CD4-positive, alpha-beta memory T cell (primary cell): ENCODE measurements around the gene IL23R. TPM values are rescaled to one million over a fixed set of nuclear protein-coding genes. Genes with fewer than 3 reads are reported as not detected.
A peak's percentile ranks its signal among the peaks of the same experiment; 100 is the strongest.

Experiments
- CTCF ChIA-PET: fragments of 350-600 bp; sonication (Branson Sonifier 250); formaldehyde crosslinking; loops from one replicate; lab custom pipeline; 2021; ENCODE audit warnings: inconsistent platforms; ENCODE audit not compliant: partially characterized antibody; lab: Charles Lee
- POLR2A ChIA-PET: fragments of 350-600 bp; sonication (Branson Sonifier 250); formaldehyde crosslinking; loops from one replicate; lab custom pipeline; 2021; ENCODE audit not compliant: partially characterized antibody; lab: Charles Lee
- DNase-seq, 5 donors: peaks; one replicate each; pipeline versions ENCODE4 v3.0.0 to v3.0.0-alpha.2; 2020 to 2022; ENCODE audit warnings: mixed read lengths in 1 of 5
- H3K27ac ChIP-seq: one replicate; pipeline ENCODE4 v1.7.0; 2013; ENCODE audit warnings: low read depth, low read length
- H3K27me3 ChIP-seq: 2 replicates; pipeline ENCODE4 v1.7.0; 2013; ENCODE audit warnings: mild to moderate bottlenecking, low read length, moderate library complexity; ENCODE audit not compliant: insufficient read depth
- H3K36me3 ChIP-seq: 2 replicates; pipeline ENCODE4 v1.7.0; 2013; ENCODE audit warnings: mild to moderate bottlenecking, low read length, moderate library complexity; ENCODE audit not compliant: insufficient read depth
- H3K4me1 ChIP-seq: 2 replicates; pipeline ENCODE4 v1.7.0; 2013; ENCODE audit warnings: mild to moderate bottlenecking, low read length, moderate library complexity; ENCODE audit not compliant: insufficient read depth
- H3K4me3 ChIP-seq, 2 donors: one replicate each; pipeline ENCODE4 v1.7.0; 2013; ENCODE audit warnings: low read length in 2 of 2, mild to moderate bottlenecking in 1 of 2
- H3K9me3 ChIP-seq, 2 donors: one replicate each; pipeline ENCODE4 v1.7.0; 2013; ENCODE audit warnings: low read length in 2 of 2, control low read depth in 1 of 2; ENCODE audit not compliant: control insufficient read depth in 1 of 2
- H3K27ac Mint-ChIP-seq, 7 donors: one replicate each; pipeline ENCODE4 v1.8.0; 2020 to 2021; ENCODE audit warnings: mixed read lengths in 7 of 7, mild to moderate bottlenecking in 6 of 7, inconsistent platforms in 3 of 7, moderate library complexity in 3 of 7
- H3K27me3 Mint-ChIP-seq, 2 donors: one replicate each; pipeline ENCODE4 v1.8.0; 2020 to 2021; ENCODE audit warnings: mixed read lengths in 2 of 2
- H3K36me3 Mint-ChIP-seq, 2 donors: one replicate each; pipeline ENCODE4 v1.8.0; 2020 to 2021; ENCODE audit warnings: mixed read lengths in 2 of 2, inconsistent platforms in 1 of 2, mild to moderate bottlenecking in 1 of 2
- H3K4me1 Mint-ChIP-seq, 4 donors: one replicate each; pipeline ENCODE4 v1.8.0; 2020 to 2021; ENCODE audit warnings: mixed read lengths in 4 of 4, mild to moderate bottlenecking in 1 of 4
- H3K4me3 Mint-ChIP-seq, 8 donors: one replicate each; pipeline ENCODE4 v1.8.0; 2020 to 2021; ENCODE audit warnings: mixed read lengths in 8 of 8, mild to moderate bottlenecking in 7 of 8, moderate library complexity in 6 of 8, inconsistent platforms in 3 of 8
- H3K9me3 Mint-ChIP-seq, 8 donors: one replicate each; pipeline ENCODE4 v1.8.0; 2020 to 2021; ENCODE audit warnings: mixed read lengths in 8 of 8, mild to moderate bottlenecking in 5 of 8, inconsistent platforms in 3 of 8, moderate library complexity in 1 of 8
- intact Hi-C: fragments of 100-400 bp; cut with micrococcal nuclease; formaldehyde crosslinking; loops from one replicate; pipeline ENCODE4 v1.15.1; 2023
- polyA plus RNA-seq, 2 donors: library from polyadenylated mRNA; unstranded; fragments of 300-500 nt; fragmentation: Illumina TruSeq; gene quantifications; one replicate each; pipeline ENCODE4 v1.2.3, GENCODE V29; 2021
- total RNA-seq, 2 experiments: library from RNA; stranded (reverse); gene quantifications; one replicate each; pipeline ENCODE4 v1.2.3, GENCODE V29; 2021

IL23R gene
- total and polyA plus RNA-seq, 4 experiments from 2014 or later: 0.47 to 2.6 (median 1.5) TPM

DNA sequence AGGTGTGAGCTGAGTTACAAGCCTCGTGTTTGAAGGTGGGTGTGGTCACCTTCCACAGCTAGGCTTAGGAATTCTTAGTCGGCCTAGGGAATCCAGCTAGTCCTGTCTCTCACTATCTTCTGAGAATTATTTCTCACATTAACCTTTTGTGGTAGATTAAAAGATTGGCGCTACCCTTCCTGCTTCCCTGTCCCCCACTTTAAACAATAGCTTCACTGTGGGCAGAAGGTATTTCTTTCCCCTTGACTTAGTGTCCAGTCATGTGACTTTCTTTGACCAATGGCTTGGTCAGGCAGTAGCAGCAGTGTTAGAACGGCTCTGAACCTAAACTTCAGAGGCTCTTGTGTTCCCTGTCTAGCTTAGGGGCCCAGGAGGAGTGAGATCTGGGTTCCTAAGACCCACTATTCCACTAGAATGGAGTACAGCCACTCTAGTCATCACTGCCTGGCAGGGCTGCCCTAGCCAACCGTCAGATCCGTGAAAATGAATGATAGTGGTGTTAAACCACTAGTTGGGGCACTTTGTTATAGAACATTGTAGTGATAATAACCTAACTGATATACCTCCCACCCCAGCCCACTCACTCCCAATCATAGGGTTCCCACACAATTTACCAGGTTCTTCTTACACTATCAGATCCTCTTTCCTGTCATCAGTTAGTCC lies 17.6 kb upstream of the IL23R start:
- peak overlapping the region in 2 of 8 donors; percentile 23 to 39 for H3K4me3 Mint-ChIP-seq
- peaks cover 1 to 2% of the 10 kb centered on the region in 2 donors for H3K27me3 Mint-ChIP-seq
- Histone ChIP-seq H3K27me3 (no peaks in the 10 kb centered on the region), H3K36me3 (no peaks in the 10 kb centered on the region), H3K4me1 (peaks cover 18% of the 10 kb centered on the region), H3K9me3 (no peaks in the 10 kb centered on the region), H3K27ac (no peak overlapping the region), H3K4me3 (no peak overlapping the region)
- no peaks in the 10 kb centered on the region for H3K9me3 Mint-ChIP-seq
- DNase-seq: no peak
- intact Hi-C loops: loop anchor here (1.0 to 10.0 kb wide), 5 partner anchors 92 to 383 kb away; no protein-coding TSS in a partner anchor
- H3K36me3 Mint-ChIP-seq: no peaks in the 10 kb centered on the region
- H3K4me1 Mint-ChIP-seq: peaks cover 20 to 44% (median 28%) of the 10 kb centered on the region in 4 donors
- POLR2A ChIA-PET: interaction anchor here (1.3 to 3.0 kb wide), 3 partner anchors 23 to 384 kb away, joined by 3 to 14 read pairs (median 4); partner anchors contain the start of gene SLC35D1
- CTCF ChIA-PET: interaction anchor here (0.7 to 7.8 kb wide), 33 partner anchors 8 to 423 kb away, joined by 3 to 212 read pairs (median 6); no protein-coding TSS in a partner anchor
- peak overlapping the region in 2 of 7 donors; percentile 14 to 71 for H3K27ac Mint-ChIP-seq

DNA sequence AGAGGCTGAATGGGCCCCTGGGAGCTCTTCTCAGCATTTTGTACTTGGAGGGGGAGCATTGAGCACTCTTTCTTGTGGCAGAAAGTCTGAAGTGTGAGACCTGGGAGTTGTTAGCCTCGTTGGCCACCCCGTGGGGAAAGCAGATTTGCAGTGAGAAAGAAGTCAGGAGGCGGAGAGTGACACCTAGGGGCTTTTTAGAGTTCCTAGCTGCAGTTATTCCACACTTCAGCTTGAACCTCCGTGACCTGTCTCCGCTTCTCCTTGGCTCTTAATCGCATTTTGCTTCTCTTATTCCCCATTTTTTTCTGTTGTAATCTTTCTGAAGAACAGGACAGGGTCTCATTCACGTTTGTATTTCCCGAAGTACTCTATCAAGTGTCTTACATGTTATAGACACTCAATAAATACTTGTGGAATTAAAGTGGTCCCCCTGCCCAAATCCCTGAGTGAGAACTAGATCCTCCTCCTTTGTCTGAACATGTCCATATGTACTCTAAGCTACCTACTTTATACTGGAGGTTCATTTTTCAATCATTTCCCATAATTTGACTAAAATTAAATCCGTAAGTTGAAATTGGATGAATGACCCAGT lies 17.0 kb upstream of the IL23R start:
- POLR2A ChIA-PET: interaction anchor here (1.1 to 3.0 kb wide), 4 partner anchors 22 to 384 kb away, joined by 3 to 14 read pairs (median 4); partner anchors contain the start of gene SLC35D1
- Histone ChIP-seq H3K27ac (no peak overlapping the region), H3K4me3 (no peak overlapping the region), H3K36me3 (no peaks in the 10 kb centered on the region), H3K9me3 (no peaks in the 10 kb centered on the region), H3K4me1 (peaks cover 18% of the 10 kb centered on the region), H3K27me3 (no peaks in the 10 kb centered on the region)
- no peaks in the 10 kb centered on the region for H3K36me3 Mint-ChIP-seq
- H3K27ac Mint-ChIP-seq: peak overlapping the region in 1 of 7 donors; percentile 14
- H3K9me3 Mint-ChIP-seq: no peaks in the 10 kb centered on the region
- peaks cover 1 to 2% of the 10 kb centered on the region in 2 donors for H3K27me3 Mint-ChIP-seq
- CTCF ChIA-PET: interaction anchor here (0.7 to 7.8 kb wide), 33 partner anchors 8 to 424 kb away, joined by 3 to 212 read pairs (median 6); no protein-coding TSS in a partner anchor
- DNase-seq: peak; percentile 43 to 62 (median 56)
- peaks cover 17 to 38% (median 23%) of the 10 kb centered on the region in 4 donors for H3K4me1 Mint-ChIP-seq
- H3K4me3 Mint-ChIP-seq: peak overlapping the region in 1 of 8 donors; percentile 23
- intact Hi-C loops: loop anchor here (1.0 to 10.0 kb wide), 5 partner anchors 92 to 384 kb away; no protein-coding TSS in a partner anchor

DNA sequence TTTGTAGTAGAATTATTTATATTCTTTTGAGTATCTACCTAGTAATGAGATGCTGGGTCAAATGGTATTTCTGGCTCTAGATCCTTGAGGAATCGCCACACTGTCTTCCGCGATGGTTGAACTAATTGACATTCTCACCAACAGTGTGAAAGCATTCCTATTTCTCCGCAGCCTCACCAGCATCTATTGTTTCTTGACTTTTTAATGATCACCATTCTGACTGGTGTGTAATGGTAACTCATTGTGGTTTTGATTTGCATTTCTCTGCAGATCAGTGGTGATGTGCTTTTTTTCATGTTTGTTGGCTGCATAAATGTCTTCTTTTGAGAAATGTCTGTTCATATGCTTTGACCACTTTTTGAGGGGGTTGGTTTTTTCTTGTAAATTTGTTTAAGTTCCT lies 15.3 kb upstream of the IL23R start:
- intact Hi-C loops: no loop called here
- DNase-seq: no peak
- peaks cover 16% of the 10 kb centered on the region for H3K4me1 ChIP-seq
- no peaks in the 10 kb centered on the region for H3K27me3 ChIP-seq
- no peaks in the 10 kb centered on the region for H3K36me3 Mint-ChIP-seq
- H3K4me3 Mint-ChIP-seq: no peak overlapping the region
- ChIA-PET POLR2A (no interaction called here), CTCF (interaction anchor here (3.3 to 7.8 kb wide), 6 partner anchors 12 to 385 kb away, joined by 12 to 212 read pairs (median 34); no protein-coding TSS in a partner anchor)
- H3K4me1 Mint-ChIP-seq: peaks cover 13 to 26% (median 17%) of the 10 kb centered on the region in 4 donors
- H3K36me3 ChIP-seq: no peaks in the 10 kb centered on the region
- H3K9me3 Mint-ChIP-seq: peaks cover 0 to 2% (median 0%) of the 10 kb centered on the region in 8 donors
- no peaks in the 10 kb centered on the region for H3K9me3 ChIP-seq
- peaks cover 2 to 3% of the 10 kb centered on the region in 2 donors for H3K27me3 Mint-ChIP-seq
- H3K27ac ChIP-seq: no peak overlapping the region
- H3K4me3 ChIP-seq: no peak overlapping the region
- H3K27ac Mint-ChIP-seq: no peak overlapping the region

DNA sequence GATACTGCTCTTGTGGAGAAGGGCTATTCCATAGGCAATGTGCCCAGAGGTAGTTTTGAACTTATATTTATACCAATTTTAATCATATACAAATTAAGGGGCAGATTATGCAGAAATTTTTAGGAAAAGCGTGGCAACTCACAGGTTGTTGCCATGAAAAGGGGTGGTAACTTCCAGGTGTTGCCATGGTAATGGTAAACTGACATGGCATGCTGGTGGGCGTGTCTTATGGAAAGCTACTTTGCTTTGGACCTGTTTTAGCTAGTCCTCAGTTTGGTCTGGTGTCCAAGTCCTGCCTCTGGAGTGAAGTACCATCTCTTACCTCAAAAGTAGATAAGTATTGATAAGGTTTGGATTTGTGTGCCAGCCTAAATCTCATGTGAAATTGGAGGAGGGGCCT lies 7.9 kb upstream of the IL23R start:
- Histone ChIP-seq H3K36me3 (no peaks in the 10 kb centered on the region), H3K27me3 (no peaks in the 10 kb centered on the region), H3K27ac (no peak overlapping the region), H3K4me1 (no peaks in the 10 kb centered on the region), H3K9me3 (no peaks in the 10 kb centered on the region), H3K4me3 (no peak overlapping the region)
- H3K27me3 Mint-ChIP-seq: peaks cover 6 to 7% of the 10 kb centered on the region in 2 donors
- no peaks in the 10 kb centered on the region for H3K36me3 Mint-ChIP-seq
- ChIA-PET POLR2A (no interaction called here), CTCF (interaction anchor here (1.2 kb wide), 1 partner anchor 393 kb away, joined by 3 read pairs; no protein-coding TSS in a partner anchor)
- no peak overlapping the region for H3K27ac Mint-ChIP-seq
- no peak for DNase-seq
- intact Hi-C loops: no loop called here
- peaks cover 0 to 2% (median 0%) of the 10 kb centered on the region in 8 donors for H3K9me3 Mint-ChIP-seq
- H3K4me1 Mint-ChIP-seq: peaks cover 6 to 11% (median 9%) of the 10 kb centered on the region in 4 donors
- H3K4me3 Mint-ChIP-seq: no peak overlapping the region

DNA sequence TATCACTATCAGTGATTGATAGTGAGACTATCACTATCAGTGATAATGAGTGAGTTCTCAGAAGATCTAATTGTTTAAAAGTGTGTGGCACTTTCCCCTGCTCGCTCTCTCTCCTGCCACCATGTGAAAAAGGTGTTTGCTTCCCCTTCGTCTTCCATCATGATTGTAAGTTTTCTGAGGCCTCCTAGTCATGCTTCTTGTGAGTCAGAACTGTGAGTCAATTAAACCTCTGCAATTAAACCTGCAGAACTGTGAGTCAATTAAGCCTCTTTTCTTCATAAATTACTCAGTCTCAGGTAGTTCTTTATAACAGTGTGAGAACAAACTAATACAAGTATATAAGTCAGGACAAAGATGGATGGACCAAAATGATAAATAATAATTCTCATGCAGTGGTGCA lies 7.0 kb upstream of the IL23R start:
- H3K4me1 Mint-ChIP-seq: peaks cover 6 to 18% (median 9%) of the 10 kb centered on the region in 4 donors
- ChIA-PET POLR2A (no interaction called here), CTCF (interaction anchor here (2.6 kb wide), 1 partner anchor 56 kb away, joined by 10 read pairs; no protein-coding TSS in a partner anchor)
- H3K9me3 Mint-ChIP-seq: peaks cover 0 to 2% (median 0%) of the 10 kb centered on the region in 8 donors
- H3K36me3 ChIP-seq: no peaks in the 10 kb centered on the region
- intact Hi-C loops: no loop called here
- no peaks in the 10 kb centered on the region for H3K27me3 ChIP-seq
- no peak overlapping the region for H3K4me3 ChIP-seq
- H3K4me1 ChIP-seq: no peaks in the 10 kb centered on the region
- peaks cover 5 to 7% of the 10 kb centered on the region in 2 donors for H3K27me3 Mint-ChIP-seq
- H3K36me3 Mint-ChIP-seq: no peaks in the 10 kb centered on the region
- no peak overlapping the region for H3K4me3 Mint-ChIP-seq
- no peak overlapping the region for H3K27ac Mint-ChIP-seq
- no peak overlapping the region for H3K27ac ChIP-seq
- no peaks in the 10 kb centered on the region for H3K9me3 ChIP-seq
- no peak for DNase-seq

DNA sequence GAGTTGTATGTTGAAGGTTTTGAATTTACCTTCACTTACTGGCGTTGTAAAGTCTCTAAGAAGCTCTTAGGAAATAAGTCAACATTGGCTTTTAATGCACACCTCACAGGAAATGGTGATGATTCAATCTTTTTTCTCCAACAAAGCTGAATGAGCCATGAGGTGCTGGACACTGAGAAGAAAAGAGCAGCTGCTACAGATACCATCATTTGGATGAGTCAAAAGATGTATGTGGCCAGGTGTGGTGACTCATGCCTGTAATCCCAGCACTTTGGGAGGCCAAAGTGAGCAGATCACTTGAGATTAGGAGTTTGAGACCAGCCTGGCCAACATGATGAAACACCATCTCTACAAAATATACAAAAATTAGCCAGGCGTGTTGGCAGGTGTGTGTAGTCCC lies 3.3 kb upstream of the IL23R start:
- H3K27ac ChIP-seq: no peak overlapping the region
- H3K27me3 ChIP-seq: peaks cover 4% of the 10 kb centered on the region
- Mint-ChIP-seq H3K36me3 (no peaks in the 10 kb centered on the region), H3K9me3 (peaks cover 0 to 4% (median 0%) of the 10 kb centered on the region in 8 donors), H3K4me1 (peaks cover 12 to 32% (median 15%) of the 10 kb centered on the region in 4 donors), H3K27ac (peak overlapping the region in 3 of 7 donors; percentile 38 to 82 (median 53)), H3K4me3 (peak overlapping the region in 1 of 8 donors; percentile 47), H3K27me3 (peaks cover 0 to 4% of the 10 kb centered on the region in 2 donors)
- no peaks in the 10 kb centered on the region for H3K36me3 ChIP-seq
- CTCF ChIA-PET: interaction anchor here (1.3 to 4.9 kb wide), 3 partner anchors 14 to 51 kb away, joined by 4 to 18 read pairs (median 6); no protein-coding TSS in a partner anchor
- H3K9me3 ChIP-seq: no peaks in the 10 kb centered on the region
- H3K4me1 ChIP-seq: no peaks in the 10 kb centered on the region
- DNase-seq: peak in 1 of 5 donors; percentile 52
- no peak overlapping the region for H3K4me3 ChIP-seq
- POLR2A ChIA-PET: interaction anchor here (0.6 to 1.2 kb wide), 3 partner anchors 8 to 62 kb away, joined by 3 to 4 read pairs (median 4); no protein-coding TSS in a partner anchor
- intact Hi-C loops: no loop called here
